PC-9 (cell line): ENCODE measurements around the gene GXYLT2. TPM values are rescaled to one million over a fixed set of nuclear protein-coding genes. Genes with fewer than 3 reads are reported as not detected.

Source experiments
- BruUV-seq: library from RNA; stranded (reverse); fragments of 400-500 nt; replicated peaks from 2 replicates; lab custom pipeline; 2021; lab: Mats Ljungman, UMichigan
- CTCF ChIA-PET: fragments of 300-600 bp; sonication (Branson Sonifier 250); formaldehyde crosslinking; loops from one replicate; lab custom pipeline; 2022; ENCODE audit warnings: antibody characterized with exemption; lab: Charles Lee
- POLR2A ChIA-PET: fragments of 300-600 bp; sonication (Branson Sonifier 250); formaldehyde crosslinking; loops from one replicate; lab custom pipeline; 2022; ENCODE audit warnings: antibody characterized with exemption; ENCODE audit not compliant: unreplicated experiment; lab: Charles Lee
- DNase-seq, 2 experiments: peaks; one replicate each; pipeline versions ENCODE4 v3.0.0 to v3.0.0-alpha.2; 2015 to 2022; ENCODE audit warnings: mixed read lengths in 1 of 2
- H2AFZ ChIP-seq: fragments of 200-600 bp; sonication (generic); 2 replicates; pipeline ENCODE4 v1.8.1; 2017; ENCODE audit warnings: antibody characterized with exemption
- H3F3A ChIP-seq: fragments of 200-600 bp; sonication (generic); 2 replicates; pipeline ENCODE4 v1.8.1; 2017; ENCODE audit warnings: antibody characterized with exemption, mild to moderate bottlenecking, low read depth; ENCODE audit not compliant: insufficient read depth
- H3K27ac ChIP-seq: fragments of 200-600 bp; sonication (generic); 2 replicates; pipeline ENCODE4 v1.6.1; 2016; ENCODE audit warnings: mixed run types
- H3K27me3 ChIP-seq: fragments of 200-600 bp; sonication (generic); 2 replicates; pipeline ENCODE4 v1.6.1; 2016; ENCODE audit warnings: low read depth, mixed run types; ENCODE audit not compliant: insufficient read depth
- H3K36me3 ChIP-seq: fragments of 200-600 bp; sonication (generic); 2 replicates; pipeline ENCODE4 v1.6.1; 2016; ENCODE audit warnings: low read depth, mixed run types
- H3K4me1 ChIP-seq: fragments of 200-600 bp; sonication (generic); replicated peaks from 2 replicates; pipeline ENCODE4 v1.6.1; 2016; ENCODE audit warnings: mixed run types; ENCODE audit not compliant: insufficient read depth
- H3K4me2 ChIP-seq: fragments of 200-600 bp; sonication (generic); 2 replicates; pipeline ENCODE4 v1.6.1; 2017; ENCODE audit warnings: mixed run types
- H3K4me3 ChIP-seq: fragments of 200-600 bp; sonication (generic); 2 replicates; pipeline ENCODE4 v1.6.1; 2016; ENCODE audit warnings: mixed run types
- H3K79me2 ChIP-seq: fragments of 200-600 bp; sonication (generic); 2 replicates; pipeline ENCODE4 v1.6.1; 2017; ENCODE audit warnings: low read depth, mixed run types
- H3K9me2 ChIP-seq: fragments of 200-600 bp; sonication (generic); 2 replicates; pipeline ENCODE4 v1.8.1; 2017; ENCODE audit warnings: mild to moderate bottlenecking; ENCODE audit not compliant: insufficient read depth
- H3K9me3 ChIP-seq: fragments of 200-600 bp; sonication (generic); 2 replicates; pipeline ENCODE4 v1.8.1; 2016; ENCODE audit warnings: low read depth; ENCODE audit not compliant: insufficient read depth
- H4K20me1 ChIP-seq: fragments of 200-600 bp; sonication (generic); 2 replicates; pipeline ENCODE4 v1.8.1; 2017; ENCODE audit not compliant: insufficient read depth
- CTCF ChIP-seq: fragments of 200-600 bp; sonication (generic); conservative IDR thresholded peaks from 2 replicates; pipeline ENCODE4 v1.6.1; 2017; ENCODE audit warnings: mixed run types, antibody characterized with exemption, mild to moderate bottlenecking, moderate library complexity
- EZH2 ChIP-seq: fragments of 200-600 bp; sonication (generic); IDR thresholded peaks from 2 replicates; pipeline ENCODE4 v1.8.0; 2017; ENCODE audit warnings: antibody characterized with exemption, low read depth
- intact Hi-C: fragments of 100-400 bp; cut with micrococcal nuclease; formaldehyde crosslinking; loops from one replicate; pipeline ENCODE4 v1.10.0; 2022; ENCODE audit not compliant: unreplicated experiment
- total RNA-seq: library from RNA; stranded (reverse); gene quantifications from 2 replicates; pipeline ENCODE4 v1.2.3, GENCODE V29; 2021

GXYLT2 gene
- total RNA-seq, 1 experiment from 2014 or later: 2.9 TPM

DNA sequence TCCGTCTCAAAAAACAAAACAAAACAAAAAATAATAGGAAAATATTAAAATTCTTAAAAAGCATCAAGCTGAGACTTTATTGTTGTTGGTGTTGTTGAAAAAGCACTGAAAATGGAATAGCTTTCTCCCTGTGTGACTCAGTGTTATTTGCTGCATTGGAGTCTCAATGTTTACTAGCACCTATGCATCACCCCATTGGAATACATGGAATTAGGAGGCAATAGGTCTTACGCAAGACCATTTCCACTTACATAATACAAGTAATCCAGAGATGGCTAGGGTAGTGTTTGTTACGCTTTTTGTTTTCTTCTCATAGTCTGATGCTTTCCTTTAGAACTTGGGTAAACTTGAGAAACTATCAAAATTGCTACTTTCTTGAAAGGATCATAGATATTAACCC, 15.2 kb downstream of the GXYLT2 start:
- no peak overlapping the region for H3K27ac ChIP-seq
- H3K4me3 ChIP-seq: no peak overlapping the region
- H2AFZ ChIP-seq: no peak overlapping the region
- no peaks in the 10 kb centered on the region for H4K20me1 ChIP-seq
- H3K36me3 ChIP-seq: no peaks in the 10 kb centered on the region
- BruUV-seq: no TSS peak
- peak in 1 of 2 experiments; percentile 82 for DNase-seq
- peak overlapping the region; percentile 42; the same call in 1 of the 2 replicates for H3K4me2 ChIP-seq
- ChIA-PET CTCF (interaction anchor here (1.0 kb wide), 1 partner anchor 274 kb away, joined by 3 read pairs; no protein-coding TSS in a partner anchor), POLR2A (no interaction called here)
- no peak for TF ChIP-seq EZH2
- TF ChIP-seq CTCF: no peak
- H3K27me3 ChIP-seq: no peaks in the 10 kb centered on the region
- intact Hi-C loops: no loop called here
- H3K79me2 ChIP-seq: no peaks in the 10 kb centered on the region
- peaks cover 33% of the 10 kb centered on the region for H3K4me1 ChIP-seq
- H3F3A ChIP-seq: no peaks in the 10 kb centered on the region
- H3K9me2 ChIP-seq: no peaks in the 10 kb centered on the region
- H3K9me3 ChIP-seq: no peaks in the 10 kb centered on the region

- H3K27ac ChIP-seq: no peak overlapping the region
- peaks cover 37% of the 10 kb centered on the region for H3K4me1 ChIP-seq
- DNase-seq: peak in 1 of 2 experiments; percentile 42
- H3K36me3 ChIP-seq: no peaks in the 10 kb centered on the region
- ChIA-PET POLR2A (no interaction called here), CTCF (no interaction called here)
- TF ChIP-seq CTCF (no peak), EZH2 (no peak)
- no peaks in the 10 kb centered on the region for H3F3A ChIP-seq
- no peaks in the 10 kb centered on the region for H3K27me3 ChIP-seq
- no peak overlapping the region for H2AFZ ChIP-seq
- H4K20me1 ChIP-seq: no peaks in the 10 kb centered on the region
- H3K4me2 ChIP-seq: peak overlapping the region; percentile 42
- intact Hi-C loops: no loop called here
- H3K9me3 ChIP-seq: no peaks in the 10 kb centered on the region
- H3K4me3 ChIP-seq: no peak overlapping the region
- BruUV-seq: no TSS peak
- no peaks in the 10 kb centered on the region for H3K79me2 ChIP-seq
- no peaks in the 10 kb centered on the region for H3K9me2 ChIP-seq
These were observed 16.3 kb downstream of the GXYLT2 start for GRCh38 chr3:72904163-72904562.

DNA sequence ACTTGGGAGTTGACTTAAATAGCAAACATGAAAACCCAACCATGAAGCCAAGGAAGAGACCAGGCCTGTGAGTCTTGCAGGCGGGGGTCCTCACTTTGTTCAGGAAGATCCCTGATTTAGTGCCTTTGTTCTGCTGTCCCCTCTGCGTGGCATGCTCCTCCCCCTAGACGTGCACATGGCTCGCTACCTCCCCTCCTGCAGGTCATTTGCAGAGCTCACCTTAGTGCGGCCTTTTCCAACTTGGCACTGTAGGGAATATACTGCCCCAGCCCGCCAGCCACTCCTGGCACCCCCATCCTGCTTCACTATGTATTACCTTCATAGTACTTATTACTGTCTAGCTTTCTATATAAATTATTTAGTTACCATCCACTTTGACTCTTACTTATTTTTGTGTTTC, 18.3 kb downstream of the GXYLT2 start:
- Histone ChIP-seq H3K27ac (no peak overlapping the region), H3K9me2 (no peaks in the 10 kb centered on the region), H3K4me3 (no peak overlapping the region), H3F3A (no peaks in the 10 kb centered on the region), H3K36me3 (no peaks in the 10 kb centered on the region), H4K20me1 (no peaks in the 10 kb centered on the region), H3K4me1 (peaks cover 37% of the 10 kb centered on the region), H3K27me3 (no peaks in the 10 kb centered on the region), H3K79me2 (no peaks in the 10 kb centered on the region), H3K4me2 (no peak overlapping the region), H3K9me3 (no peaks in the 10 kb centered on the region), H2AFZ (no peak overlapping the region)
- TF ChIP-seq CTCF: no peak
- TF ChIP-seq EZH2: no peak
- ChIA-PET POLR2A (no interaction called here), CTCF (no interaction called here)
- BruUV-seq: no TSS peak
- intact Hi-C loops: no loop called here
- DNase-seq: no peak
